ENCODE measurements around the gene ATAD2B. TPM values are rescaled to one million over a fixed set of nuclear protein-coding genes. Genes with fewer than 3 reads are reported as not detected.

ATAD2B gene
- polyA plus RNA-seq, 1 experiment, result 6.0 TPM

- CTCF ChIA-PET, result no interaction called here
- peak overlapping the region; percentile 87 for H3K27ac ChIP-seq (ENCODE audit: low read depth, low read length)
Observed at GRCh38 chr2:23757686-23758433, 169.1 kb downstream of the ATAD2B start.

GRCh38 chr2:23756593-23757292, 170.2 kb downstream of the ATAD2B start:
- H3K4me3 ChIP-seq (ENCODE audit: low read depth, low read length), result no peak overlapping the region
- no peaks in the 10 kb centered on the region for H3K9me3 ChIP-seq (ENCODE audit: control insufficient read depth, insufficient read depth, low read length)
- ChIA-PET CTCF (interaction anchor here (1.0 kb wide), 1 partner anchor 352 kb away, joined by 3 read pairs; no protein-coding TSS in a partner anchor), POLR2A (no interaction called here)
- H3K27me3 ChIP-seq (ENCODE audit: control insufficient read depth, insufficient read depth, low read length), result no peaks in the 10 kb centered on the region
- DNase-seq (ENCODE audit: low read depth, low spot score), result no peak
- TF ChIP-seq CTCF (IDR thresholded peaks at IDR 0.05; ENCODE audit: low read depth, low read length), result no peak
- no peak overlapping the region for H3K27ac ChIP-seq (ENCODE audit: low read depth, low read length)

More at GRCh38 chr2:23757686-23758433, 169.1 kb downstream of the ATAD2B start:
- POLR2A ChIA-PET, result interaction anchor here (1.1 kb wide), 1 partner anchor 94 kb away, joined by 3 read pairs; no protein-coding TSS in a partner anchor
- peak; percentile 47 for DNase-seq (ENCODE audit: low read depth, low spot score)
- H3K4me3 ChIP-seq (ENCODE audit: low read depth, low read length), result no peak overlapping the region
- no peaks in the 10 kb centered on the region for H3K27me3 ChIP-seq (ENCODE audit: control insufficient read depth, insufficient read depth, low read length)
- no peaks in the 10 kb centered on the region for H3K9me3 ChIP-seq (ENCODE audit: control insufficient read depth, insufficient read depth, low read length)
- TF ChIP-seq CTCF (IDR thresholded peaks at IDR 0.05; ENCODE audit: low read depth, low read length), result no peak

- Histone ChIP-seq H3K27ac (ENCODE audit: low read depth, low read length) (no peak overlapping the region), H3K9me3 (ENCODE audit: control insufficient read depth, insufficient read depth, low read length) (no peaks in the 10 kb centered on the region), H3K4me3 (ENCODE audit: low read depth, low read length) (no peak overlapping the region), H3K27me3 (ENCODE audit: control insufficient read depth, insufficient read depth, low read length) (no peaks in the 10 kb centered on the region)
- TF ChIP-seq CTCF (IDR thresholded peaks at IDR 0.05; ENCODE audit: low read depth, low read length), result no peak
- no peak for DNase-seq (ENCODE audit: low read depth, low spot score)
- CTCF ChIA-PET, result interaction anchor here (0.6 kb wide), 1 partner anchor 70 kb away, joined by 5 read pairs; no protein-coding TSS in a partner anchor
- POLR2A ChIA-PET, result no interaction called here
Observed at GRCh38 chr2:23754970-23755369, 172.0 kb downstream of the ATAD2B start.

GRCh38 chr2:23753291-23754010, 173.5 kb downstream of the ATAD2B start:
- TF ChIP-seq CTCF (IDR thresholded peaks at IDR 0.05; ENCODE audit: low read depth, low read length), result no peak
- DNase-seq (ENCODE audit: low read depth, low spot score), result no peak
- Histone ChIP-seq H3K9me3 (ENCODE audit: control insufficient read depth, insufficient read depth, low read length) (no peaks in the 10 kb centered on the region), H3K4me3 (ENCODE audit: low read depth, low read length) (no peak overlapping the region), H3K27me3 (ENCODE audit: control insufficient read depth, insufficient read depth, low read length) (no peaks in the 10 kb centered on the region), H3K27ac (ENCODE audit: low read depth, low read length) (no peak overlapping the region)
- POLR2A ChIA-PET, result no interaction called here
- CTCF ChIA-PET, result no interaction called here
